WTC11 (cell line): Measurements from ENCODE around the gene PRSS23.

Experiments used
- CREM ChIP-seq: sonication (generic); formaldehyde crosslinking; IDR thresholded peaks from 2 replicates; pipeline ENCODE4 v1.8.1; 2022; ENCODE audit warnings: mild to moderate bottlenecking, missing genetic modification reagents, moderate library complexity
- CTCF ChIP-seq: fragments of 200-600 bp; IDR thresholded peaks from 2 replicates; pipeline ENCODE4 v1.8.0; 2022; ENCODE audit warnings: antibody characterized with exemption
- ZNF121 ChIP-seq: sonication (generic); formaldehyde crosslinking; IDR thresholded peaks from 2 replicates; pipeline ENCODE4 v1.8.0; 2023; ENCODE audit warnings: missing genetic modification reagents
- TF ChIP-seq, protein P1 (sequence below): sonication (generic); formaldehyde crosslinking; conservative IDR thresholded peaks from 2 replicates; pipeline ENCODE4 v1.8.1; 2022; ENCODE audit warnings: mild to moderate bottlenecking, missing genetic modification reagents

DNA sequence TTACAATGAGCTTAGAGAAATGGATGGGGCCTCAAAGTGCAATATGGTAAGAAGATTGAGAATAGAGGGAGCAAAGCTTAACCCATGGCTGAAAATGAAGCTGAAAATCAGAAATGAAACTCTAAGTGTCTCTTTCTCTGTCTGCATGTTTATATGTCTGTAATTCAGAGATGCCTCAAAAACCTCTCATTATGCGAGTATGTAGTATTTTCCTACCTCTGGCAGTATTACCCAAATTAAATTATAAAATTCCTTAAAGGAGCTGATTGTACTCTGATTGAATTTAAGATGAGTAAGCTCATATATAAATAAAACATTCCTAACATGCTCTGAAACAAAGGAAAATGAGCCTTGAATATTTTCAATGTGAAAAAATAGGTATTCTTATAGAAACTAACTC lies 39.8 kb upstream of the PRSS23 start:
- no peak for TF ChIP-seq CREM (CRISPR knock-in tag)
- no peak for TF ChIP-seq CTCF
- TF ChIP-seq ZNF121 (CRISPR knock-in tag) = no peak
- TF ChIP-seq, protein P1, sequence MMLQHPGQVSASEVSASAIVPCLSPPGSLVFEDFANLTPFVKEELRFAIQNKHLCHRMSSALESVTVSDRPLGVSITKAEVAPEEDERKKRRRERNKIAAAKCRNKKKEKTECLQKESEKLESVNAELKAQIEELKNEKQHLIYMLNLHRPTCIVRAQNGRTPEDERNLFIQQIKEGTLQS (CRISPR knock-in tag) = no peak
